Mesendoderm (in vitro differentiated cells): Measurements from ENCODE around the gene KIAA1191.

Source experiments
- DNase-seq: peaks from one replicate; pipeline ENCODE4 v3.0.0; 2013
- H2AK5ac ChIP-seq: 2 replicates; pipeline ENCODE4 v1.6.1; 2013; ENCODE audit warnings: low read length, inconsistent platforms
- H2BK120ac ChIP-seq: 2 replicates; pipeline ENCODE4 v1.6.1; 2013; ENCODE audit warnings: low read depth, mild to moderate bottlenecking, low read length, moderate library complexity, mixed read lengths
- H2BK15ac ChIP-seq: replicated peaks from 2 replicates; pipeline ENCODE4 v1.6.1; 2013; ENCODE audit warnings: low read depth, mild to moderate bottlenecking, moderate library complexity
- H2BK5ac ChIP-seq: 2 replicates; pipeline ENCODE4 v1.6.1; 2013; ENCODE audit warnings: low read length, inconsistent platforms
- H3K18ac ChIP-seq: 2 replicates; pipeline ENCODE4 v1.6.1; 2013; ENCODE audit warnings: mild to moderate bottlenecking, low read length, mixed read lengths
- H3K23ac ChIP-seq: one replicate; pipeline ENCODE4 v1.6.1; 2013; ENCODE audit warnings: low read length
- H3K27ac ChIP-seq: 2 replicates; pipeline ENCODE4 v1.5.1; 2013; ENCODE audit warnings: low read depth, mild to moderate bottlenecking, inconsistent platforms, low read length, moderate library complexity
- H3K27me3 ChIP-seq: 2 replicates; pipeline ENCODE4 v1.6.1; 2013; ENCODE audit warnings: low read length, control low read depth, mild to moderate bottlenecking, inconsistent platforms; ENCODE audit not compliant: insufficient read depth, poor library complexity
- H3K36me3 ChIP-seq: 2 replicates; pipeline ENCODE4 v1.6.1; 2013; ENCODE audit warnings: low read length, inconsistent platforms; ENCODE audit not compliant: control insufficient read depth, insufficient read depth
- H3K4ac ChIP-seq: one replicate; pipeline ENCODE4 v1.6.1; 2013; ENCODE audit warnings: low read depth, mild to moderate bottlenecking, low read length, moderate library complexity
- H3K4me1 ChIP-seq: 2 replicates; pipeline ENCODE4 v1.6.1; 2013; ENCODE audit warnings: low read depth, low read length, inconsistent platforms; ENCODE audit not compliant: control insufficient read depth
- H3K4me2 ChIP-seq: 2 replicates; pipeline ENCODE4 v1.6.1; 2013; ENCODE audit warnings: low read length
- H3K4me3 ChIP-seq: 2 replicates; pipeline ENCODE4 v1.5.1; 2013; ENCODE audit warnings: mild to moderate bottlenecking, low read length
- H3K56ac ChIP-seq: one replicate; pipeline ENCODE4 v1.6.1; 2013; ENCODE audit warnings: low read length
- H3K79me1 ChIP-seq: 2 replicates; pipeline ENCODE4 v1.6.1; 2013; ENCODE audit warnings: low read length, inconsistent platforms
- H3K79me2 ChIP-seq: 2 replicates; pipeline ENCODE4 v1.6.1; 2013; ENCODE audit warnings: mild to moderate bottlenecking, low read length; ENCODE audit not compliant: control insufficient read depth, insufficient read depth
- H3K9ac ChIP-seq: 2 replicates; pipeline ENCODE4 v1.6.1; 2013; ENCODE audit warnings: low read length, inconsistent platforms
- H4K5ac ChIP-seq: one replicate; pipeline ENCODE4 v1.6.1; 2013; ENCODE audit warnings: low read length
- H4K8ac ChIP-seq: one replicate; pipeline ENCODE4 v1.6.1; 2013; ENCODE audit warnings: low read depth, mild to moderate bottlenecking, control low read depth, low read length, moderate library complexity
- WGBS: extraction: QIAGEN DNeasy Blood & Tissue Kit; methylation state at CpG from one replicate; pipeline ENCODE4 v1.1.7; 2013; ENCODE audit warnings: low lambda C conversion rate, missing lambda C conversion rate; ENCODE audit not compliant: insufficient coverage; ENCODE audit errors: extremely low coverage; 5-methylcytosine and 5-hydroxymethylcytosine counted together

KIAA1191 gene

DNA sequence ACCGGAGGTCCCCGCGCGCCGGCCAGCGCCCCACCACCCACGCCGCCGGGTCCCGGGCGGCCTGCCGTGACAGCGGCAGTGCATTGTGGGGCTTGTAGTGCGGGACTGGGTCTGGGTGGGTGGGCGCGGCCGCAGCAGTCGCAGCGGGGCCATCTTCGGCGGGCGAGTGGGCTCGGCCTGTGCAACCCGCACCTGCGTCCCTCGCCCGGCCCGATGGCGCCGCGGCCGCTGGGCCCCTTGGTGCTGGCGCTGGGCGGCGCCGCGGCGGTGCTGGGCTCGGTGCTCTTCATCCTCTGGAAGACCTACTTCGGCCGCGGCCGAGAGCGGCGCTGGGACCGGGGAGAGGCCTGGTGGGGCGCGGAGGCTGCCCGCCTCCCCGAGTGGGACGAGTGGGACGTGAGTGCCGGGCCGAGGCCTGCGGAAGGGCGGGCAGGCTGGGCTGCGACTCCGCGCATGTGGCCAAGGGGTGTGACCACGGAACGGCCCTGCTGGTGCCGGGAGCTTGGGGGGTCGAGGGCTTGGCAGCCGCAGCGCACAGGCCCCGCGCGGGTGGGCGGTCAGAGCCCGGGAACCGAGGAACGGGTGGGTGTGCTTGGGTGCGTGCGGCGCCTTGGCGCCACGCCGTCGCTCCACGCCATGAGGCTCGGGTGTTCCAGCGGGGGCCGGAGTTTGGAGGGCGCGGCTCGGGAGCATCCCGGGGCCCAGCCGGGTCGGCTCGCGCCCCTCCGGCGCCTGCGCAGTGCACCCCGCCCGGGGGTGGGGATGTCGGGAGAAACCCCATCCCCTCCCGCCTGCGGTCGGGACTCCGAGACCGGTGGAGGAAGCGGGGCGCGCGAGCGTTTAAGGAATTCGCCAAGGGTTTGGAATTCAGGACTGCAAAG, 4.0 kb upstream of the KIAA1191 start, which contains the start of gene ARL10:
Gene ARL10, plus strand, starts transcription at position 137 of the 881 bp plus-strand sequence. Its CDS starts 77 bp downstream, at position 214.
- no CpG with 5 or more reads among the region's 108 CpGs for WGBS
- no peak within 1 kb of the TSS for H3K4ac ChIP-seq
- H3K27ac ChIP-seq: no peak within 1 kb of the TSS
- DNase-seq: peak; percentile 22
- H2BK5ac ChIP-seq: no peak within 1 kb of the TSS
- no peaks in the 10 kb centered on the region for H3K27me3 ChIP-seq
- no peak within 1 kb of the TSS for H2BK120ac ChIP-seq
- no peak within 1 kb of the TSS for H2AK5ac ChIP-seq
- H3K4me2 ChIP-seq: peak within 1 kb of the TSS; percentile 91
- peaks cover 2% of the 10 kb centered on the region for H3K4me1 ChIP-seq
- H3K9ac ChIP-seq: peak within 1 kb of the TSS; percentile 78
- no peak within 1 kb of the TSS for H2BK15ac ChIP-seq
- peak within 1 kb of the TSS; percentile 89 for H3K56ac ChIP-seq
- peak within 1 kb of the TSS; percentile 49 for H3K4me3 ChIP-seq
- no peak within 1 kb of the TSS for H3K18ac ChIP-seq
- no peak within 1 kb of the TSS for H4K8ac ChIP-seq
- H3K23ac ChIP-seq: peak within 1 kb of the TSS; percentile 76
- H3K79me2 ChIP-seq: peaks cover 7% of the 10 kb centered on the region
- H3K79me1 ChIP-seq: peaks cover 2% of the 10 kb centered on the region
- no peak within 1 kb of the TSS for H4K5ac ChIP-seq
- no peaks in the 10 kb centered on the region for H3K36me3 ChIP-seq

GRCh38 chr5:176364765-176365350, 3.3 kb upstream of the KIAA1191 start:
- Histone ChIP-seq H3K79me2 (peaks cover 7% of the 10 kb centered on the region), H3K4ac (no peak overlapping the region), H3K18ac (no peak overlapping the region), H3K27me3 (no peaks in the 10 kb centered on the region), H2BK120ac (no peak overlapping the region), H3K4me1 (peaks cover 2% of the 10 kb centered on the region), H2BK5ac (no peak overlapping the region), H3K27ac (no peak overlapping the region), H3K56ac (peak overlapping the region; percentile 89), H3K23ac (no peak overlapping the region), H4K8ac (no peak overlapping the region), H4K5ac (no peak overlapping the region), H3K36me3 (no peaks in the 10 kb centered on the region), H2AK5ac (no peak overlapping the region), H3K4me2 (peak overlapping the region; percentile 91), H3K4me3 (peak overlapping the region; percentile 26), H2BK15ac (no peak overlapping the region), H3K79me1 (peaks cover 2% of the 10 kb centered on the region), H3K9ac (peak overlapping the region; percentile 78)
- no CpG with 5 or more reads among the region's 28 CpGs for WGBS
- peak; percentile 27 for DNase-seq

DNA sequence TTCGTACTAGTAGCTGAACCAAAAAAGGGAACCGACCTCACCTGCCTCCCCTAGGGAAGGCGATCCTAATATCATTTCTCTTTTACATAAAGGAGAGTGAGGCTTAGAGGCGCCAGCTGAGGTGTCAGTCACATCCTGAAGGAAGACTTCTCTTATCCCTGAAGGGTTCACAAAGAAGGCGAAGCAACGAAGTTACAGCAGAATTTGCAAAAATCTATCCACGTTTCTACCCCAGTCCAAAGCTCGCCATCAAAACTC, 598 bp upstream of the KIAA1191 start:
- H3K27ac ChIP-seq: no peak overlapping the region
- peak overlapping the region; percentile 8 for H3K4me3 ChIP-seq
- H2BK15ac ChIP-seq: no peak overlapping the region
- peak overlapping the region; percentile 35 for H3K4me2 ChIP-seq
- no CpG with 5 or more reads among the region's 8 CpGs for WGBS
- peak overlapping the region; percentile 57 for H3K56ac ChIP-seq
- H3K4ac ChIP-seq: no peak overlapping the region
- H3K9ac ChIP-seq: peak overlapping the region; percentile 49
- peaks cover 2% of the 10 kb centered on the region for H3K4me1 ChIP-seq
- peaks cover 2% of the 10 kb centered on the region for H3K36me3 ChIP-seq
- peaks cover 9% of the 10 kb centered on the region for H3K79me1 ChIP-seq
- H2BK5ac ChIP-seq: no peak overlapping the region
- no peak overlapping the region for H2AK5ac ChIP-seq
- no peak overlapping the region for H3K23ac ChIP-seq
- H3K18ac ChIP-seq: no peak overlapping the region
- H4K8ac ChIP-seq: no peak overlapping the region
- DNase-seq: no peak
- H3K79me2 ChIP-seq: peaks cover 15% of the 10 kb centered on the region
- no peak overlapping the region for H4K5ac ChIP-seq
- no peaks in the 10 kb centered on the region for H3K27me3 ChIP-seq
- no peak overlapping the region for H2BK120ac ChIP-seq

DNA sequence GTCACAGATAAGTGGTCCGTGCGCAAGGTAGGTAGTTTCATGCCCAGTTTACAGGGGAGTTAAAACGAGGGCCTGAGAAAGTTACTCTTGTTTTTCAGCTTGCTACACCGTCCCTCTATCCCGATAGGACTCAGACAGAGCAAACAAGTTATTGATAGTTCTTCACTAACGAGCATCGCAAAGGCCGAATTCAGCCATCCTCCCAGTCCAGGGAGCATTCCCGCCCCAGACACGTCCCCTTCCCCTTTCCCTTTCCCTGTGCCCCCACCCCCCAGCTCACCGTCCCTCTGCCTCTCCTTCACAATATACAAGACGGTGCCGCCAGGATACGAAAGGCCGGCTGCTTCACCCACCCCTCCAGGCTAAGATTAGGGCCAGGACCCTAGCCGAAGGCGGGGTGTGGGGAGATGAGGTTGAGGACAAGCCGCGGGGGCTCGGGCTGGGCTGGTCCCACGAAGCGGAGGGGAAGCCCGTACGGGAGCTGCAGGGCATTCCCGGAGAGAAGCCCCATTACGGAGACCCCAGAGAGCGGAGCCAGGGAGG, 599 bp downstream of the KIAA1191 start:
- H3K4ac ChIP-seq: peak overlapping the region; percentile 60
- H3K36me3 ChIP-seq: peaks cover 3% of the 10 kb centered on the region
- H3K18ac ChIP-seq: peak overlapping the region; percentile 42
- DNase-seq: peak; percentile 50
- H3K79me2 ChIP-seq: peaks cover 20% of the 10 kb centered on the region
- H3K9ac ChIP-seq: peak overlapping the region; percentile 98
- H4K8ac ChIP-seq: no peak overlapping the region
- H3K4me3 ChIP-seq: peak overlapping the region; percentile 99
- H2AK5ac ChIP-seq: no peak overlapping the region
- no peaks in the 10 kb centered on the region for H3K4me1 ChIP-seq
- H3K4me2 ChIP-seq: peak overlapping the region; percentile 81
- no peak overlapping the region for H3K23ac ChIP-seq
- peak overlapping the region; percentile 62 for H2BK5ac ChIP-seq
- H3K79me1 ChIP-seq: peaks cover 15% of the 10 kb centered on the region
- H2BK120ac ChIP-seq: no peak overlapping the region
- WGBS: no CpG with 5 or more reads among the region's 27 CpGs
- no peak overlapping the region for H2BK15ac ChIP-seq
- peak overlapping the region; percentile 98 for H3K56ac ChIP-seq
- H3K27ac ChIP-seq: peak overlapping the region; percentile 17
- no peaks in the 10 kb centered on the region for H3K27me3 ChIP-seq
- no peak overlapping the region for H4K5ac ChIP-seq

DNA sequence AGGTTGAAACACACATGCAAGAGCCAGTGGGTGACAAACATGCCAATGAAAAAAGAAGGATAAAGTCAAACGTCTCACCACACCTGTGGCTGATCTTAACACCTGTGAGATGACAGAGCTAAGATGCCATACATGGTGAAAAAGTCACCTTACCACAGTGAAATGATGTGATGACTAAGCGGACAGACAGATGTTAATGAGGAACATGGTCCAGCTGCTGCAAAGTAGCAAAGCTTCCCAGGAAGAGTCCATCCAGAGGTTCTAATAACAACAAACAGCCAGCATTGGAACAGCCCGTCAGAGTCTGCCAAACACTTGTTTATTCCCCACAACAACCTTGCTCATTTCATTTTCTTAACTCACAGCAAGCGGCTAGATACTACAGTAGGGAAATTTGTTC, 1.9 kb downstream of the KIAA1191 start:
- Histone ChIP-seq H3K4me1 (no peaks in the 10 kb centered on the region), H3K23ac (no peak overlapping the region), H3K27ac (no peak overlapping the region), H3K4me3 (no peak overlapping the region), H3K4ac (no peak overlapping the region), H3K79me1 (peaks cover 24% of the 10 kb centered on the region), H3K27me3 (no peaks in the 10 kb centered on the region), H3K9ac (no peak overlapping the region), H3K56ac (no peak overlapping the region), H4K8ac (no peak overlapping the region), H2BK120ac (no peak overlapping the region), H2BK5ac (no peak overlapping the region), H3K36me3 (peaks cover 6% of the 10 kb centered on the region), H3K18ac (no peak overlapping the region), H2AK5ac (no peak overlapping the region), H4K5ac (no peak overlapping the region), H2BK15ac (no peak overlapping the region), H3K79me2 (peaks cover 30% of the 10 kb centered on the region), H3K4me2 (no peak overlapping the region)
- no CpG with 5 or more reads among the region's 4 CpGs for WGBS
- no peak for DNase-seq
